NB4 (cell line): ENCODE results near the gene HDAC8.

Experiments used
- MYC ChIP-seq: IDR thresholded peaks from 2 replicates; pipeline ENCODE4 v1.6.1; 2011; ENCODE audit warnings: low read depth, low read length
- TF ChIP-seq, protein P1 (sequence below): IDR thresholded peaks from one replicate; pipeline ENCODE4 v1.5.1; 2012; ENCODE audit warnings: low read depth, low read length

DNA sequence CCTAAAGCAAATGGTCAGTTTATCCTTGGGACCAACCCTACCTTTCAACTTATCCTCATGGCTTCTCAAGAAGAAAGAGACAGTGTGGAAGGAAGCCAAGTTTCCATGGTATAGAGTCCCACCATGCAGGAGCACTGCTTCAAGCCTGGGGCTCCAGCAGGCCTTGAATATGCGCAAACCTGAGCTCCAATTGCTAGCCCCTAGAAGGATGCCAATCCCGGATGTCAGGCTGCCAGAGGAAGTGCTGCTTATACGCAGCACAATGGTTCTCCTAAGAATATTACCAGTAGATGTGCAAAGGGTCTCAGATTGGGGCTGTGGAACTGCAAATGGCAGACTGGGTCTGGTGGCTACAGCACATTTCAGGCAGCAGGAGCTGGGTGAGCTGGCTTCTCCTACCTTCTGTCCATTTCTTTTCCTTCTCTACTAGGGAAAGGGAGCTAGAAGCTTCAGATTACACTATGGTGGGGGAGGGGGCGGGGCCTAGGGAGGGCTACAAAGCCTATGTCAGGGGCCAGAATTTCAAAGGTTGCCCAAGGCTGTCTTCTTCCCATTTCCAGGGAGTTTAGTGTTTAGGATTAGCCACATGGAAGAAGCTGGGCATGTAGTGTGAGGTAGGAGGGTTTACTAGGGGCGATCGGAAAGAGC lies 226.2 kb downstream of the HDAC8 start:
- TF ChIP-seq, protein P1, sequence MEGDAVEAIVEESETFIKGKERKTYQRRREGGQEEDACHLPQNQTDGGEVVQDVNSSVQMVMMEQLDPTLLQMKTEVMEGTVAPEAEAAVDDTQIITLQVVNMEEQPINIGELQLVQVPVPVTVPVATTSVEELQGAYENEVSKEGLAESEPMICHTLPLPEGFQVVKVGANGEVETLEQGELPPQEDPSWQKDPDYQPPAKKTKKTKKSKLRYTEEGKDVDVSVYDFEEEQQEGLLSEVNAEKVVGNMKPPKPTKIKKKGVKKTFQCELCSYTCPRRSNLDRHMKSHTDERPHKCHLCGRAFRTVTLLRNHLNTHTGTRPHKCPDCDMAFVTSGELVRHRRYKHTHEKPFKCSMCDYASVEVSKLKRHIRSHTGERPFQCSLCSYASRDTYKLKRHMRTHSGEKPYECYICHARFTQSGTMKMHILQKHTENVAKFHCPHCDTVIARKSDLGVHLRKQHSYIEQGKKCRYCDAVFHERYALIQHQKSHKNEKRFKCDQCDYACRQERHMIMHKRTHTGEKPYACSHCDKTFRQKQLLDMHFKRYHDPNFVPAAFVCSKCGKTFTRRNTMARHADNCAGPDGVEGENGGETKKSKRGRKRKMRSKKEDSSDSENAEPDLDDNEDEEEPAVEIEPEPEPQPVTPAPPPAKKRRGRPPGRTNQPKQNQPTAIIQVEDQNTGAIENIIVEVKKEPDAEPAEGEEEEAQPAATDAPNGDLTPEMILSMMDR: no peak
- TF ChIP-seq MYC: no peak
